NCI-H2107 (cell line): ENCODE measurements around the gene NUP50.
A peak's percentile ranks its signal among the peaks of the same experiment; 100 is the strongest.

Source experiments
- DNase-seq: peaks from one replicate; lab custom pipeline; 2025; lab: John Stamatoyannopoulos, UW

The NUP50 gene

GRCh38 chr22:45163451-45164269 lies at the start of gene NUP50:
Gene NUP50 (plus strand): TSS chr22:45163925. CDS start chr22:45168178, 4,253 bp downstream.
- peak; percentile 82 for DNase-seq

GRCh38 chr22:45120440-45120839 lies 43.3 kb upstream of the NUP50 start:
- DNase-seq = no peak

- no peak for DNase-seq
Observed at GRCh38 chr22:45120931-45121330, 42.8 kb upstream of the NUP50 start.

GRCh38 chr22:45124176-45124847 lies 39.4 kb upstream of the NUP50 start:
- DNase-seq = no peak

GRCh38 chr22:45125188-45125587 lies 38.5 kb upstream of the NUP50 start:
- no peak for DNase-seq

- no peak for DNase-seq
Observed at GRCh38 chr22:45127866-45128265, 35.9 kb upstream of the NUP50 start.

- no peak for DNase-seq
Observed at GRCh38 chr22:45129703-45130524, 33.8 kb upstream of the NUP50 start.

- DNase-seq = no peak
Observed at GRCh38 chr22:45130891-45131290, 32.8 kb upstream of the NUP50 start.

- DNase-seq = no peak
Observed at GRCh38 chr22:45131749-45132148, 32.0 kb upstream of the NUP50 start.

- no peak for DNase-seq
Observed at GRCh38 chr22:45134313-45134712, 29.4 kb upstream of the NUP50 start.

GRCh38 chr22:45136594-45136993 lies 27.1 kb upstream of the NUP50 start:
- DNase-seq = no peak

- DNase-seq = no peak
Observed at GRCh38 chr22:45139693-45140092, 24.0 kb upstream of the NUP50 start.

GRCh38 chr22:45142376-45142775 lies 21.3 kb upstream of the NUP50 start:
- DNase-seq = no peak

- no peak for DNase-seq
Observed at GRCh38 chr22:45144916-45145315, 18.8 kb upstream of the NUP50 start.

GRCh38 chr22:45149671-45150070 lies 14.1 kb upstream of the NUP50 start:
- DNase-seq = no peak

- DNase-seq = no peak
Observed at GRCh38 chr22:45150139-45150538, 13.6 kb upstream of the NUP50 start.

- DNase-seq = no peak
Observed at GRCh38 chr22:45151503-45151902, 12.2 kb upstream of the NUP50 start.

- DNase-seq = no peak
Observed at GRCh38 chr22:45154383-45154782, 9.3 kb upstream of the NUP50 start.

GRCh38 chr22:45155050-45155840 lies 8.5 kb upstream of the NUP50 start:
- no peak for DNase-seq

- no peak for DNase-seq
Observed at GRCh38 chr22:45157907-45158306, 5.8 kb upstream of the NUP50 start.

- no peak for DNase-seq
Observed at GRCh38 chr22:45159652-45160462, 3.9 kb upstream of the NUP50 start.
